Epithelial cell of prostate (primary cell): ENCODE results near the gene PFKP.
A peak's percentile ranks its signal among the peaks of the same experiment; 100 is the strongest.

ENCODE experiments used
- DNase-seq: peaks from one replicate; pipeline ENCODE4 v3.0.0-alpha.2; 2011; ENCODE audit warnings: low read depth, low spot score
- H3K27ac ChIP-seq: fragments of 450-650 bp; 2 replicates; pipeline ENCODE4 v1.5.1; 2017; ENCODE audit warnings: mild to moderate bottlenecking

Gene PFKP

DNA sequence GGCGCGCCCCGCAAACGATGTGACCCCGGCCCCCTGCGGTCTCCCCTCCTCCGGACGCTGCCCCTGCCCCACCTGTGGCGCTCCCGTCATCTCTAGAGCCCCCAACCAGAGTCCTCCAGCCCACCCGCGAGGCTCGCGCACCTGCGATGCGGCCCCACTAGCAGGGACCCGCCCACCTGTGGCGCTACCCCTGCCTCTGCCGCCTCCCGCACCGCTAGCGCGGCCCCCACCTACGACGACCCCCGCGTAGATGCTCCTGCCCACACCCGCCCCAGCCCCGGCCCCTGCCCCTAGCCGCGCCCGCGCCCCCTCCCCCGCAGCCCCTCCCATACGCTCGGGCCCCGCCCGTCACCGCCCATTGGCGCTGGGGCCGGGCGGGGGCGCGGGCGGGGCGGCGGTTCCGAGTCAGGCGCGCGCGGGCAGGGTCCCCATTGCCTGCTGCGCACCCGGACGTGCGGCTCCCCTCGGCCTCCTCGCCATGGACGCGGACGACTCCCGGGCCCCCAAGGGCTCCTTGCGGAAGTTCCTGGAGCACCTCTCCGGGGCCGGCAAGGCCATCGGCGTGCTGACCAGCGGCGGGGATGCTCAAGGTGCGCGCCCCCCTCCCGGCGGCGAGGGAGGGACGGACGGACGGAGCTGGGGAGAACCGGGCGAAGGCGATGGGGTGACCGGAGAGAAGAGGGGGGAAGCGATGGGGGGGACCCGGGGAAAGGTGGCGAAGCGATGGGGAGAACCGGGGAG is at the start of gene PFKP:
PFKP (plus strand) TSS at position 431 of the 741 bp plus-strand sequence; CDS start at position 479, 48 bp downstream.
- no peak for DNase-seq
- peak within 1 kb of the TSS; percentile 51 for H3K27ac ChIP-seq

DNA sequence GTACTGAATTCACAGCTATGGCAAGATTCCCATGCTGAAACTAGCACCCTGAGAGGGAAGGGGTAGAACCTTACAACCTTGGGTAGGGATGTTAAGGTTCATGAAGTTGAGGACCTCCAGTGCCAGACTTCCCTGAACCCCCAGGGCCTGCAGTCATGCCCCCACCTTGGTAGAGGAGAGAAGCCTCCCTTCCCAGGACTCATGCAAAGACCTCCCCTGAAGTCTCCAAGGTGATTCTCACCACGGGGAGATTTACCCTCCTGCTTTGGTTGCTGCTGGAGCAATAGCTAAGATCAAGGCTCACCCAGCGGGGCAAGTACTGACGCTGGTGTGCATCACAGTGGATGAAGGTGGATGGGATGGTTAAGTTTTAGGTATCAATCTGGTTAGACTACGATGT is 49.1 kb upstream of the PFKP start:
- no peak overlapping the region for H3K27ac ChIP-seq
- no peak for DNase-seq

DNA sequence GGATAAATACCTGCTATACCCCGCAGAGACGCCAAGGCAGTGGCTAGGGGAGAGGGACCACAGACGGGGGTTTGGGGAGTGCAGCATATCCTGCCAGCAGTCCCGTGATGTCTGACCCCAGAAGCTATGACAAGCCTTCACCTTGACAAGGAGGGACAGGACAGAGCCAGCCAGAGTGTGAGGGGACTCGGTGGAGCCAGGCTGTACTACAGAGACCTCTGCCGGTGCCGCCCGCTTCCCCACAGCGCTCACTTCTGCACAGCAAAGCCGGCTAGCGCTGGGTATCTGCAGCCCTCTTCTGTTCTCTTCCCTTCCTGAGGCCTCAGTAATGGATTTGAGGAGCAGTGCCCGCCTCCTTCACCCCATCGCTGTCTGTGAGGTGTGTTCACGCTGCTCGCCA is 47.0 kb upstream of the PFKP start:
- DNase-seq, result no peak

DNA sequence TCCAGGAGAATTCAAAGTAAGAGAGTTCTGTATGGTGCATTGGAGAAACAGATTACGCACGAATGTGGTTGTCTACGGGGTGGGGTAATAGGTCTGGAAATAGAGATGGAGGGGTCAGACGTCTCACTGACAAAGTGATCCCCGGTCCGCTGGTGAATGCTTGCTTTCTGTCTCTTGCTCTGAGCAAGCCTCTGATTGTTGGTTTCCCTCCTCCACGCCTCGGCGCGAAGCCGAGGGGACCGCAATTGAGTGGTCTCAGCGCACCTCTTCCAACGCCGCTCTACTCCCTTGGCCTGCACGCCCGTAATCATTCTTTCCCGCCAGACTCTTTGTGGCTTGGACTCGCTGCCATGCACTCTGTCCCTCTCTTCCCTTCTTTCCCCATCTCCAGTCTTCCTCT is 46.5 kb upstream of the PFKP start:
- DNase-seq, result no peak
- H3K27ac ChIP-seq, result no peak overlapping the region

More for the DNA sequence above, 47.0 kb upstream of the PFKP start:
- H3K27ac ChIP-seq, result no peak overlapping the region

DNA sequence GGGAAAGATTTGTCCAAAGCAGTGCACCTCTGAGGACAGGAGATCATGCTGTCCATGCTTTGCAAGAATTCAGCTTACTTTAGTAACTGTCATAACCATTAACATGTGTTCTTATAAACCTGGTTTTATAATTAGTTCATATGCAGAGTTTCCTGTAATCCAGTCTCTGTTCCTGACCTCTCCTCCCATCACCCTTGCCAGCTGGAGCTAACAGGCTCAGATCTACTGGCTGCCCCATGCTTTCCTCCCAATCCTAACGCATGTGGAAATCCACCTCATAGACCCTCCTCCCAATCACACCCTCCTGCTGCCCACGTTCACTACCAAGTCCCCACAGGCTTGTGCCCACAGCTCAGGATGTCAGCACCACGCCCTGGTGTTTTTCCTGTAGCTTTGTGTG is 45.3 kb upstream of the PFKP start:
- H3K27ac ChIP-seq, result no peak overlapping the region
- no peak for DNase-seq

DNA sequence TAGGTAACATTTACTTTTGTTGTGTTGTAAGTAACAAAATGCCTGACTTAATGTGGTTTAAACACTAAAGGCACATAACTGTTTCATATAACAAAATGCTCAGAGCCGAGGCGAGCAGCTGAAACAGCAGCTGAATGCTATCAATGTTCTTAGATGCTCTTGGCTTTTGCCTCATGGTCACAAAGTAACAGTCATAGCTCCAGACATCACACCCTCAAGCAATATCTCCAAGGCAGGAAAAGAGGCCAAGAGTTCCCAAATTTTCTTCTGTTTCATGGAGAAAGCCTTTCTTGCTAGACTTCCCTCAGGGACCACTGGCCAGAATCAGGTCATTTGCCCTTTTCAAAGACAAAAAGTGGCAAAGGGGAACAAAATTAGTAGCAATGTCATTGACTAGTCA is 43.5 kb upstream of the PFKP start:
- DNase-seq, result no peak
- H3K27ac ChIP-seq, result no peak overlapping the region

DNA sequence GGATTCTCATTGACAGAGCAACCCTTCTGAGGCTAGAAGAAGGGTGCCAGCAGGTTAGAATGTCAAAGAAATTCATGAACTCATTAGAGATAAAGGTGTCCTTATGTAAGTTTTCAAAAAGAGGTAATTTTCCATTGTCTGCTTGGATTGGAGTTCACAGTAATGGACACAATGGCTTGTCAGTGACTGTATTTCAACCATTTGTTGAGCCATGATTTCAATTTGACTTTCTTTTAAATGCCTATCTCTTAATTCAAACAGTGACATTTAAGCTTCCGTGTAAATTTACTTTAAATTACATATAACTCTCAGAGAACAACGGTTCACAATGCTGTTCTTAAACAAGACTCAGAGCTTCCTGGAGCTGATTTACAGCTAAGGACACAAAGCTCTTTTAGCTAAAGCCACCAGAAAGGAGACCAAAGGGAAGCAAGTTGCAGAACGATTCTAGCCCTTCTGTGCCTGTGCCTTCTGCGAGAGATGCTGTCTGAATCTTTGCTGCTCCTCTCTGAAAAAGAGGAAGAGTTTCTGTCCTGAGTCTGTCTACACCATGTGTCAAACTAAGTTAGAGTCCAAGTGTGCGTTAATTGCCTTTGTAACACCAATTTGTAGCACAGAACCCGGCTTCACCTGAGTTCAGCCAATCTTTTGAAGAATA is 42.2 kb upstream of the PFKP start:
- H3K27ac ChIP-seq, result no peak overlapping the region
- no peak for DNase-seq

DNA sequence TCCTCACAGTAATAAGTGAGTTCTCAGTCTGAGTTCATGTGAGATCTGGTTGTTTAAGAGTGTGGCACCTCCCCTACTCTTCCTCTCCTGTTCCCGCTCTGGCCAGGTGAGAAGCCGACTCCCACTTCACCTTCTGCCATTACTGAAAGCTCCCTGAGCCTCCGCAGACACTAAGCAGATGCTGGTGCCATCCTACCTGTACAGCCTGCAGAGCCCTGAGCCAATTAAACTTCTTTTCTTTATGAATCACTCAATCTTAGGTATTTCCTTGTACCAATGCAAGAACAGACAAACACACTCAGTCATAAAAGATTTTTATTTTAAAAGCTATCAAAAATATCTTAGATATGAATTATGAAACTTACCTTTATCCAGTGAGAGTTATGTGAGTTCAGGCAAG is 39.5 kb upstream of the PFKP start:
- no peak for DNase-seq
- H3K27ac ChIP-seq, result no peak overlapping the region

DNA sequence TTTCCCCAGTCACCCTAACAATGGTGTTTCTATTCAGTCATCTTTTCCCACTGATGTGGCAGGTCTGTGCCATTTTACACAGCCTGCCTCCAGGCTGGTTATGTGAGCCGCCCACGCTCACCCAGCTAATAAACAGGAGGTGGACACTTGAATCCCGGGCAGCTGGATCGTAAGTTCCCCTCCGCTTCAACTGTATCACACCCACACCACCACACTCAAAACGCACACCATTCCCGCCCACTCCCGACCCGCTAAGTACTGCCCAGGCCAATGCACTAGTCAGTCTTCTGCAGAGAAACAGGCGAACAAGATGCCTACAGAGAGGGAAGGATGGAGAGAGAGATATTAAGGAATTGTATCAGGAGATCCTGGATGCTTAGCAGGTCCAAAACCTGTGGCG is 38.9 kb upstream of the PFKP start:
- H3K27ac ChIP-seq, result no peak overlapping the region
- no peak for DNase-seq

DNA sequence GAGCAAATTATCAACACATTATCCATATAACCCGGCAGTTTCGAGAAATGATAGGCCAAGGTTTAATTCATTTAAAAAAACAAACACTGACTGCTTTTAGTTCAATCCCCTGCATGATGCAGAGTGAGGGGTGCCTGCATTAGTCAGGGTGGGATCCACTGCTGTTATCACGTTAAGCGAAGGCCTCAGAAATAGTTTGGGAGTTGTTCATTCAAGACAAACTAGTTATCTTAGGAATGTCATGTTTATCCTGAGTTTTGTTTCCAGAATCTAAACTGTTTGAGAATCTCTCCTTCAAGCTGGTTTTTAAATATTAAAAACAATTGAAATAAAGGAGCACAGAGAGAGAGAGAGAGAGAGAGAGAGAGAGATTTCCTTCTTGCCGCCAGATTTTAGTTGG is 36.6 kb upstream of the PFKP start:
- no peak overlapping the region for H3K27ac ChIP-seq
- no peak for DNase-seq

DNA sequence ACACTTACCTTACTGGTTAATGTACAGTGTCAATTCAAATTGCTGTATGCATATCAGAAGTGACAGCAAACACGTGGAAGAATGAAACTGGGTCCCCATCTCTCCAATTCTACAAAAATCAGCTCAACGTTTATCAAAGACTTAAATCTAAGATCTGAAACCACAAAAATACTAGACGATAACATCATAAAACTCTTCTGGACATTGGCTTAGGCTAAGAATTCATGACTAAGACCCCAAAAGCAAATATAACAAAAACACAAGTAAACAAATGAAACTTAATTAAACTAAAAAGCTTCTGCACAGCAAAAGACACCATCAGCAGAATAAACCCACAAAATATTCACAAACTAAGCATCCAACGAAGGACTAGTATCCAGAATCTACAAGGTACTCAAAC is 35.9 kb upstream of the PFKP start:
- no peak for DNase-seq
- no peak overlapping the region for H3K27ac ChIP-seq

DNA sequence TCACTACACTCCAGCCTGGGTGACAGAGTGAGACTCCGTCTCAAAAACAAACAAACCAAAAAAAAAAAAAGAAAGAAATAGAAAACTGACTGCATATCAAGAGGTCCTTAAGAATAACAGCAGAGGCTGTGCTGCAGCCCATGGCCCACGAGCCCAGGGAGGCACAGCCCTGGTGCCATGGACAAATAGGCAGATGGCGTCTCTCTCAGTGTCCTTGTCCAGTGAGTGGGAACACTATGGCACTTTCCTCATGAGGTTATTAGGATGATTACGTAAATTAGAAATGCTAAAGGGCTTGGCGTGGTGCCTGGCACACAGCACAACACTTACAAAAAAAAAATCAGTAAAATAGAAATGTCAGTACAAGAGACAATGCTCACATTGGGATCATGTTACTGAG is 33.4 kb upstream of the PFKP start:
- no peak for DNase-seq
- H3K27ac ChIP-seq, result no peak overlapping the region

DNA sequence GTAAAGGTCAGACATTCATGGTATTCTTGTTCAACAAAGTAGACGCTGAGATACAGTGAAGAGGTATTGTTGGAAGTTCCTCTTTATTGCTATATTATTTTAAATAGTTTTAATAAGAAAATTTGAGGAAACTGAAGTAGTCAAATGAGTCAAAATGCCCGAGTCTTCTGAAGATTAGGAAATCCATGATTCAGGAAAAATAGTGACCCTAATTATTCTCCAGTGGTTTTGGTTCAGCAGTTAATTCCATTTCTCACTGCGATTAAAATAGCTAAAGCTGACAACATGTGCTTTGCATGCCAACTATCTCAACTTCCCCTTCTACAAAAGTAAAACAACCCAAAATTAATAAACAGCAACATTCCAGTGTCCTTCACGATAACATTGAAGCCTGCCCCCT is 32.7 kb upstream of the PFKP start:
- H3K27ac ChIP-seq, result no peak overlapping the region
- no peak for DNase-seq

DNA sequence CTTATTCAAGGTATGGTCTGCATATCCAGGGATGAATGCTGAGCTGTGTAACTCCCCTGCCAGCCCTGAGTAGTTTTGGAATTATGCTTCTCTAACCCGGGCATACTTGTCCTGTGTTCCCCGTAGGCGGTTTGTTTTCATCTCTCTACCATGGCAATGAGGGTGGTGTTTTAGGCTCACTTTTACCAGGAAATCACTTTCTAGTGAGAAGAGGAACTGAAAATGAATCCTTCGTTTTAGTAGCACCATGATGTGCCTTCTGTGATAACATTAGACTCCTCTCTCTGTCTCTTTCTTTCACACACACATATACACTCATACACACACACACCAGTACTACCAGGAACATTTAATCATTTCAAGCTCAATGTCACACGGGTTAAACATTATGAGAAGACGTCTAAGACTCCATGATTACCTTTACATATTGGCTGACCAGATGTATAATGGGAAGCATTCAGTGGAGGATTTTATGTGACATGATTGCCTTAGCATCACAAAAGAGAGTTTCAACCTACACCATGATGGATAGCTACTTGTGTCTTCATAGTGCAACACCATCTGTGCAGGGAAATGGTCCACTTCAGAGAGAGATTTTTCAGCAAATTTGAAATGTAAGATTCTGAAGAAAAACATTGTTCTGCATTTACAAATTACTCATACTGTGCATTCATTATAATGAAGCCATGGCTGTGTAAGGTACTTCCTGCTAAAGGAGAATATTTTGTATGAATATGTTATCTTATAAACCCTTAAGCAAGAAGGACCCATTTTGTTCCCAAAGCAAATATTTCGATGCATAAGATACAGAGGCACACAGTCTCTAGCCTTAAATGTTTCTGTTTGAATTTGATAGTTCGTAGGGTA is 31.0 kb upstream of the PFKP start:
- DNase-seq, result no peak
- no peak overlapping the region for H3K27ac ChIP-seq

DNA sequence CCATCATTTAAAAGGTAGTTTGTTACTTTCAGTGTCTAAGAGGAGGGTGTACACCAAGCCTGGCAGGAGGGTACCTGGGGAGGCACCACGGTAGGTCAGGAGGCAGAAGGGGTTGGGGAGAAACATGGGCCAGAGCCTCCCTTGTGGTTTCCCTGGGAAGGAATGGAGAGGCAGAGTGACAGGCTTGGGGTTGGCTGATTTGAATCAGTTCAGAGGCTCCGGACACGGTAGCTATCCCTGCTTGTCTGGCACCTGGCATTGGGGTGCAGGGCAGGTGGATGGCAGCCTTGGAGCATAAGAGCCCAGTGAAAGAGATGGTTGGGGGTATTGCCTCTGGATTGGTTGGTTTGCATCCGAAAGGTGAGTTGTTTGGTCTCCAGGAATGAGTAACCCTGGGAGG is 30.2 kb upstream of the PFKP start:
- H3K27ac ChIP-seq, result no peak overlapping the region

DNA sequence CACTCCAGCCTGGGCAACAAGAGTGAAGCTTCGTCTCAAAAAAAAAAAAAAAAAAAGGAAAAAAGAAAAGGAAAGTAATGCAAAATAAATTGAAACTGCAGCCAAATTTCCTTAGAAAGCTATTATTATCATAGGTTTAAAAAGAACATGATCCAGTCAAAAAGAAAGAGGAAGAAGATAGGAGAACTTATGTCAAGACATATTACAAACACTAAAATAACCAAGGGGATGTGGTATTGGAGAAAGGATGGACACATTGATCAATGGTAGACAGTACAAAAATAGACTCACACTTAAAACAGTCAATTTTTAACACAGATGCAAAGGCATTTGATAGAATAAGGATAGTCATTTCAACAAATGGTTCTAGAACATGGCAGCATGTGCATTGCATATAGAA is 27.3 kb upstream of the PFKP start:
- DNase-seq, result no peak
- H3K27ac ChIP-seq, result no peak overlapping the region

More for the DNA sequence above, 30.2 kb upstream of the PFKP start:
- DNase-seq, result no peak

DNA sequence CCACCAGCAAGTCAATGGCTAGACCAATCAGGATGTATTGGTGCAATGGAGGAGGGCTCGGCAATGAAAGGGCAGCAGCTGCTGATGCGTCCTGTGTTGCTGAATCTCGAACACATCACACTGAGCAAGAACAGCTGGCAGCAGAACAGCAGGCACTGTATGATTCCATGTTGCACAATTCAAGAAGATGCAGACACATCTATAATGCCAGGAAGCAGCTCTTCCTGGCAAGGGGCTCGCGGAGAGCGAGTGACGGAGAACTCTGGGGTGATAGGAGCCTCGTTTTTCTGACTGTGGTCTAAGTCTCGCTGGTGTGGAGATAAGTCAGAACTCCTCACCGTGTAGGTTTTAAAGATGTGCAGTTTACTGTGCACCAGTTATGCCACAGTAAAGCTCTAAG is 24.8 kb upstream of the PFKP start:
- DNase-seq, result no peak
- no peak overlapping the region for H3K27ac ChIP-seq

DNA sequence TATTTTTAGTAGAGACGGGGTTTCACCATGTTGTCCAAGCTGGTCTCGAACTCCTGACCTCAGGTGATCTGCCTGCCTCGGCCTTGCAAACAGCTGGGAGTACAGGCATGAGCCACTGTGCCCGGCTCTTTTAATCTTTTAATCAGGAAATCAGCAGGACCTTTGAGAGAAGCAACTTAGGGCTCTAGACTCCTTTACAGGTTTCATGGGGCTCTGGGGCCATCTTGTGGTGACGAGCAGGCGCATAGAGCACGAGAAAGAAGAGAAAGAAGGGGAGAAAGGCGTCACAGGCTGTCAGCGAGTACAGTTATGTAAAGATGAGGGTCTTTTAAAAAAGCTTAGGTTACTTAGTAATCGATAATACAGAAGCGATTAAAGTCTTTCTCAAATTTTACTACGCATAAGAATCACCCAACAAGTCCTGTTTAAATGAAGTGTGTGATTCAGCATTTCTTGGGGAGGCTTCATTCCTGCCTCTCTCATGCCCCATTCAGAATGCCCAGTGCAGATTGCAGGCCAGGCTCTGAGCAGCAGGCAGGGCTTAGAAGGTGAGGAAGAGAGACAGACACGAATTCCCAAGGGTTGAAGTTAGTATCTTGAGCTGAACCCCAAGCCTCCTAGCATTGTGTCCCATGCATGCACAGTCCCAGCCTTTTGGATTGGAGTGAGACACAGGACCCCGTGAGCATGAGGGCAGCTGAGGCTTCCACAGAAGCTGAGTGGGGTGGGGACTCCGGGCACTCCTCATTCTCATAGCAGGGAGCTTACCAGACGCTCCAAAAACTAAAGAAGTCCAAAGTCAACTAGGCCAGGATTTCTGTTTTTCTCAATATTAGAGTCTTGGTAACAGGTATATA is 23.6 kb upstream of the PFKP start:
- DNase-seq, result peak; percentile 6
- H3K27ac ChIP-seq, result no peak overlapping the region

DNA sequence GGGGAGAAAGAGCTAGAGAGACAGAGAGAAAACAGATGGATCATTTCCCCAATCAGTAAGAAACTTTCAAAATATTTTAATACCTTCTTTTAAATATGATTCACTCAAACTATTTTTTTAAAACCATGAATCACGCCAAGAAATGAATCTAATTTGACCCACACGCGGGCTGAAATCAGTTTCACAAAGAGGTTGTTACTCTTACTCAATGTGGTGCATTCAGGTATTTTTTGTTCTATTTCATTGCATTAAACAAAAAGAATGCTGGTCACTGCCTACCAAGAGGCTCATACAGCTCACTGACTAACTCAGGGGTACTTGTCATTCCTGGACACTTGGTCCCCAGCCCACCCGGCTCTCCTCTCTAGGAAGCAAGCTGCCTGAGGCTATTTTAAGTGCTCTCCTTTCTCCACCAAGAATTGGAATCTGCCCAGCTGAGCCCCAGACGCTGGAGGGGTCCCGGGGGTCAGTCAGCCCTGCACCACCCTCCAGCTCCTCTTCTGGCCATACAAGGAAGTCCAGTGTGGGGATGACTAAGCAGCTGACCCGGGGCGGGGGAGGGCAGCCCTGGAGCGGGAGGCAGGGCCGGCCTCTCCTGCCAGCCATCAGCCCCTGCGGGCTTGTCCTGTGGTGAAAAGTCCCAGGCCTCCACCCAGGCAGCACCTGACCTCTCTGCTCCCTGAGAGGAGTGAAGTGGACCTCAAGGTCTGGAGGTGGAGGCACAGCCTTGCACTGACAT is 21.7 kb upstream of the PFKP start:
- DNase-seq, result no peak
- peak overlapping the region; percentile 23 for H3K27ac ChIP-seq
